Activated CD8-positive, alpha-beta memory T cell treated with anti-CD3 and anti-CD28 coated beads, Interleukin-2, amount 50 U/mL, for 4 hours (primary cell): Measurements from ENCODE around the gene MYOG.
A peak's percentile ranks its signal among the peaks of the same experiment; 100 is the strongest.

Experiments
- DNase-seq: peaks from one replicate; pipeline ENCODE4 v3.0.0-alpha.2; 2020

Gene MYOG

DNA sequence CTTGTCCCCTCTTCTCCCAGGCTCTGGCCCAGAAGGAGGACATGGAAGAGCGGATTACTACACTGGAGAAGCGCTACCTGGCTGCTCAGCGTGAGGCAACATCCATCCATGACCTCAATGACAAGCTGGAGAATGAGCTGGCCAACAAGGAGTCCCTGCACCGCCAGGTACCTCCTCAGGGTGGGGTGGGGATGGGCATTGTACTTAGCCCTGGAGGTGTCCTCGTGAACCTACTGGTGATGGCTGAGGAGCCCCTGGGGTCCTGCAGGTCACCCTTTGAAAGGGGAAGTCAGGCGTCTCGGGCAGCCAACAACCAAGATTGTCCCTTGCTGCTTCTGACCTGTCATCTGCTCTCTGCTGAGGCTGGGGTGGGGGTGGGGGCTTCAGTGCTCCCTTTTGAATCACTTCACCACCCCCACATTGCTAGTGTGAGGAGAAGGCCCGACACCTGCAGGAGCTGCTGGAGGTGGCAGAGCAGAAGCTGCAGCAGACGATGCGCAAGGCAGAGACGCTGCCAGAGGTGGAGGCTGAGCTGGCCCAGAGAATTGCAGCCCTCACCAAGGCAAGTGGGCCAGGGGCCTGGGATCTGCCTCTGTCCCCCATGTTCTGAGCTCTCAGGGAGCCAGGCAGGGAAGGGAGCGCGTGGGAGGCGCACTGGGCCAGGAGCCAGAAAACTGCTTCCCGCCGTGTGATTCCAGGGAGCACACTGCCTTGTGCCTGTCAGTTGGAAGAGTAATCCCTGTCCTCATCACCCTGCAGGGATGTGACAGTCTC is 39.8 kb downstream of the MYOG start:
- no peak for DNase-seq

DNA sequence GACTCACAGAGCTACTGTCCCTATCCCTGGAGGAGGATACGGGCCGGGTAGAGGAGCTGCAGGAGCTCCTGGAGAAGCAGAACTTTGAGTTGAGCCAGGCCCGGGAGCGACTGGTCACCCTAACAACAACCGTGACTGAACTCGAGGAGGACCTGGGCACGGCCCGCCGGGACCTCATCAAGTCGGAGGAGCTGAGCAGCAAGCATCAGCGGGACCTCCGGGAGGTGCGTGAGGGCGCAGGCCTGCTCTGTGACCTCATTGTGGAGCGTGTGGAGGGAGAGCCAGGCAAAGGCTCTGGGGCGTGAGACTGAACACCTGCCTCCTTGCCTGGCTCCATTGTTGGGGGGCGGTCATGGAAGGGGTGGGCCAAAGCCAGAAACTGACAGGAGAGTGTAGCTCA is 40.5 kb downstream of the MYOG start:
- no peak for DNase-seq

DNA sequence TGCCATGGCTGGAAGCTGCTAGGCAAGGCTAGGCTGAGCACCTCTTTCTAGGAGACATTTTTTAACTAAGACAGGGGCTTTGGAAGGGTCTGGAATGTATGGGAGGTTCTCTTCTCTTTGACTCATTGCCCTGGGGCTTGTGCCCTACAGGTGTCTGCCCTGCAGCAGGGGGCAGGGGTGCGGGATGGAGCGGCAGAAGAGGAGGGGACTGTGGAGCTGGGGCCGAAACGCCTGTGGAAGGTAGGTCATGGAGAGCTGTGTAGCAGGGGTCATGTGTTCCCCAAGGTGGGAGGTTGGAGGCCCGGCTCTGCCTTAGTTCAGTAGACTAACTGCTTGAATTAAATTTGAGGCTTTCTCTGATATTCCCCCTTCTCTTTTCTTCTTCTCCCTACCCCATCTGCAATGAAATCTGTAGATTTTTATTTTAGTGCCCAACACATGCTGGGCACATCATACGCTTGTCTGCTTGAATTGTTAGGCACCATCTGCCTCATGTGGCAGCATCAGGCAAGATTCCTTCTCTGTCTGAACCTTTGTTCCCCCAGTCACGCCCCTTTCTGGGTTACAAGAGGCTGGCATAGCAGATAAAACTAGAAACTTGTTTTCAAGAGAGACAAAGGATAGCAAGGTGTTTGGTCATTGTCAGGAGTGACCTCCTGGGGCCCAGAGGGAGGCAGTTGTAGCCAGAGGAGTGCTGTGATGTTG is 41.1 kb downstream of the MYOG start:
- no peak for DNase-seq

GRCh38 chr1:203043830-203044545 is 41.8 kb downstream of the MYOG start:
- no peak for DNase-seq

GRCh38 chr1:203041351-203041932 is 44.4 kb downstream of the MYOG start:
- no peak for DNase-seq

DNA sequence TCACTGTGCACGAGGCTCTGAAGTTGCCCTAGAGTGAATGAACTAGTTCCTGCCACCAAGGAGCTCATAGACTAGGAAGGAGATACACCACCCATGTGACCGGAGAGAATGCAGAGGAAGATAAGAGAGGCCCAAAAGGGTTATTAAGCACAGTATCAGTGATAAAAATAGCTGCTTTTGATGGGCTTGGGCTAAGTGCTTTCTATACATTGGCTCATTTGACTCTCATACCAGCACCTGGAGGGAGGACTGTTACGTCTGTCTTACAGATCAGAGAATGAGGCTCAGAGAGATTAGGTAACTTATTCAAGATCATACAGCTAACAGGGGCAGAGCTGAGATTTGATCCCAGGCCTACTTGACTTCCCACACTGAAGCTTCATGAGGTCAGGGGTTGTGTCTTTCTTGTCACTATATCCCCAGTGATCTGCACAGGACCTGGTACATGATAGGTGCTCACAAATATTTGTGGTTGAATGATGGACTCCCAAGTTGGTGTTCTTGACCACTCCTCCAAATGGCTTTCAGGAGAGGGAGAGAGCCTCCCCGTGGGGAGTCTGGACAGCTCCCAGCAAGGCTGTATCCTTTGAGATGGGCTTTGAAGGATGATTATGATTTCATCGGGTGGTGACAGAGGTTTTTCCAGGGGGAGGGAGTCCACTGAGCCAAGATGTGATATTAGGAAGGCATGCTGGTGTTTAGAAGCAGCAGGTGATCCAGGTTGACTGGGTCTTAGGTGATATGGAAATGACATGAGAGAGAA is 45.1 kb downstream of the MYOG start:
- DNase-seq = no peak

- no peak for DNase-seq
These were observed 46.0 kb downstream of the MYOG start for GRCh38 chr1:203039609-203040512.

GRCh38 chr1:203038891-203039608 is 46.8 kb downstream of the MYOG start:
- DNase-seq = peak; percentile 68

DNA sequence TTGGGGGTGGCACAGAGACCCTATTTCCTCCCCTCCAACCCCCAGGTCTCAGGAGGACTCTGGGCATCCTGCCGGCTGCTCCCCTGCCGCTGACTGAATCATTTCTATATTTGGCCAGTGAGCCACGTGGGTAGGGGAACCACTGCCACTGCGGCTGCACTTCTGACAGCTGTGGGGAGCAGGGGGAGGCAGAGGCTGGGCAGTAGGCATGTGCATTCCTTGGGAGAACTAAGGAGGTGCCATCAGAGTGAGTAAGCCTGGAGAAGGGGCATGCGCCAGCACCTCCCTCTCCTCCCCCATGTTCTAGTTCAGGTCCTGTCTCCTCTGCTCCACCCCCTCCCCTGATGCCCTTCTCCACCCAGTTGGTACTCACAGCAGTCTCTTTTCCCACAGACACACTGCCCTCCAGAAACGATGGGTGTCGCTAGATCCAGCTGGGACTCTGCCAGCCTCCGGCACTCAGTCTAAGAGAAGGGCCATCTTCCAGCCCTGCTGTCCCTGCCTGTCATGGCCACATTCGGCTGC is 47.5 kb downstream of the MYOG start:
- no peak for DNase-seq

DNA sequence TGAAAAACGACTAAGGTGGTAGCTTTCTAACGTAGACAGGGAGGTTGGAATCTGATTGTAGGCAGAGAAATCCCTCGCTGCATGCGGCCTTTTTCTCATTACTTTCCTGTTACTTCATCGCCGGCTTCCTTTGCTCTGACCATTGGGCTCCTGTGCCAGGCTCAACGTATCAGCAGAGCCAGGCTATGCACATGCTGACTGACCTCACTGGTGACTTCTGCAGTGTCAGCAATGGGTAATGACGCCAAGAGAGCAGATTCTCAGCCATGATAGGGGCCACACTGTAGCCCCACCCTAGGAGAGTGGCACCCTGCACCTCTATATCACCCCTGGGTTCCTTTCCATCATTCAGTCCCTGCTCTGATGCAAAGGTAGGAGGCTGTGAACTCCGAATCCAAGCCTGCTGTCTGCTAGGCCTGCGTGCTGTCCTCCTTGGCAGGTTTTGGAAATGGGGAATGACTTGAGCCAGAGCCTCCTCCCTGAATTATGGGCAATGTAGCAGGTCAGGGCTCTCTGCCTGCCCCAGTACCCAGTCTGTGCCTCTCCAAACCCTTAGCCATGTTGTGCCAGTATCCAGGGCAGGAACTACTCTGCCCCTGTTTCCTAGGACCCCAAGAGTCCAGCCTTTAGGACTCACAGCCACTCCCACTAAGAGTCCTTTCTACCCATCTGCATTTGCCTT is 48.2 kb downstream of the MYOG start:
- no peak for DNase-seq

- DNase-seq = no peak
These were observed 49.3 kb downstream of the MYOG start for GRCh38 chr1:203036537-203036936.

DNA sequence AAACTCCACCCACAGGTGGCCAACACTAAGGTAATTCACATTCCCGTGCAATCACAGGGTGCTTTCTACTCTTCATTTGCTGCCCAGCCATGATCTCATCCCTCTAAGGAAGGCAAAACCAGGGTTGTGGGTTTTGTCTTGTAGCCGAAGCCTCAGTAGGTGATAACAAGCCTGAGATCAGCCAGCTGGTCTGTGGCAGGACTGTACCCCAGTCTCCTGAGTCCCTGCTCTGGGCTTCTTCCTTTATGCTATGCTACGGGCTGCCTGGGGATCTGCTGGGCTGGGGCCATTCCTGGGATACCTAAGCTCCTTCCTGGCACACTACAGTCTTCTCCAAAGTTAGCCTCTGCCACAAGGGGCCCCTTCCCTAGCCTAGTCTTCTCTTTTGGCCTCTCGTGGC is 49.7 kb downstream of the MYOG start:
- no peak for DNase-seq

DNA sequence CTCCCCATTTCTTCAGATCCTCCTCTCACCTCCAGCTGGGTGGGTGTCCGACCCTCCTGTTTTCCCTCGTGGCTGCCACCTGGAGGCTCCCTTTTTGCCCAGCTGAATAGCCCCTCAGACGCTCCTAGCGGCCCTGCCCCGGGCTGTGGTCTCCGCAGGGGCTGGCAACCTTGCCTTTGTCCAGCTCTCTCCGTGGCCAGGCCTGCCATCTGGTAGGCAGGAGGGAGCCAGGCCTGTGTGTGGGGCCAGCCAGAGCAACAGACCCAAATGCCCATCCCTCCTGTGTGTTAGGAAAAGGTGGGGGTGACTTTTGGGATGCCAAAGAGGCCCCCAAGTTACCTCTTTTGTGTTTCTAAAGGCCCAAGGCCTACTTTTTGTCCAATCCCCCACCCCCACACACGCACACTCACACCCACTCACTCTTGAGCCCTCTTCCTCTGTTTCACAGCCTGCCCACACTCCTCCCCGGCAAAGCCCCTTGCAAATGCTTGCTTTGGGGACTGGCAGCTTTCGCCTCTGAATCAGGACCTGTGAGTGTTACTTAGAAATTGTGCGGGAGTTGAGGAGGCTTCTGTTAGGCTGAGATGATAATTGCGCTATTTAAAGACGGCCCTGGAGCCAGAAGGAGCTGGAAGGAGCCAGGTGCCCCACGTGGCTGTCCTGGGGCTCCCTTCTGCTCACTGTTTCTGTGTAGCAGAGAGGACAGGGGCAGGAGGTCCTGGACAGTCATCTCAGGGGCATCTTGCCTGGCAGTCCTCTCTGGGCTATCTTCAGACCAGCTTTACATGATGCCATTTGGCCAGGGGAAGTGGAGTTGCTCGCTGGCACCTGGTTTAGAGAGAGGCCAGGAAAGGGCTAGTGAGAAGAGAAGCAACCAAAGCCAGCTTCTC is 50.5 kb downstream of the MYOG start:
- no peak for DNase-seq

GRCh38 chr1:203034422-203035110 is 51.2 kb downstream of the MYOG start:
- no peak for DNase-seq

GRCh38 chr1:203033917-203034316 is 51.9 kb downstream of the MYOG start:
- no peak for DNase-seq

- no peak for DNase-seq
These were observed 52.5 kb downstream of the MYOG start for GRCh38 chr1:203033287-203033686.
